B cell (primary cell): Measurements from ENCODE around the gene GRB14.

ENCODE experiments used
- CTCF ChIP-seq: fragments of 200-600 bp; IDR thresholded peaks from one replicate; pipeline ENCODE4 v1.8.0; 2022; ENCODE audit warnings: antibody characterized with exemption, mild to moderate bottlenecking
- EZH2 ChIP-seq: IDR thresholded peaks from 2 replicates; pipeline ENCODE4 v1.6.1; 2012; ENCODE audit warnings: borderline replicate concordance, low read depth, mild to moderate bottlenecking, moderate library complexity, low read length; ENCODE audit not compliant: insufficient read depth, poor library complexity, severe bottlenecking

- TF ChIP-seq CTCF (no peak), EZH2 (no peak)
These were observed 106.3 kb downstream of the GRB14 start for GRCh38 chr2:164515030-164515429.
